Measurements from ENCODE around the gene MRPS11.

MRPS11 gene

GRCh38 chr15:88447206-88447605 lies 20.3 kb upstream of the MRPS11 start:
- DNase-seq (ENCODE audit: low read depth): peak; percentile 19
- peak; percentile 23; the same call in 1 of the 2 replicates for TF ChIP-seq CTCF (conservative IDR thresholded peaks at IDR 0.05; ENCODE audit: low read length)
- no peak overlapping the region for H3K4me3 ChIP-seq (ENCODE audit: low read length)

GRCh38 chr15:88447741-88448140 lies 19.8 kb upstream of the MRPS11 start:
- TF ChIP-seq CTCF (conservative IDR thresholded peaks at IDR 0.05; ENCODE audit: low read length): no peak
- no peak overlapping the region for H3K4me3 ChIP-seq (ENCODE audit: low read length)
- no peak for DNase-seq (ENCODE audit: low read depth)

- H3K4me3 ChIP-seq (ENCODE audit: low read length): no peak overlapping the region
- no peak for DNase-seq (ENCODE audit: low read depth)
- no peak for TF ChIP-seq CTCF (conservative IDR thresholded peaks at IDR 0.05; ENCODE audit: low read length)
These were observed 18.5 kb upstream of the MRPS11 start for GRCh38 chr15:88448991-88449461.

GRCh38 chr15:88449581-88449980 lies 17.9 kb upstream of the MRPS11 start:
- TF ChIP-seq CTCF (conservative IDR thresholded peaks at IDR 0.05; ENCODE audit: low read length): no peak
- no peak overlapping the region for H3K4me3 ChIP-seq (ENCODE audit: low read length)
- no peak for DNase-seq (ENCODE audit: low read depth)

- peak; percentile 80 for TF ChIP-seq CTCF (conservative IDR thresholded peaks at IDR 0.05; ENCODE audit: low read length)
- DNase-seq (ENCODE audit: low read depth): peak; percentile 68
- H3K4me3 ChIP-seq (ENCODE audit: low read length): no peak overlapping the region
These were observed 17.2 kb upstream of the MRPS11 start for GRCh38 chr15:88450125-88450798.

- DNase-seq (ENCODE audit: low read depth): no peak
- no peak for TF ChIP-seq CTCF (conservative IDR thresholded peaks at IDR 0.05; ENCODE audit: low read length)
- no peak overlapping the region for H3K4me3 ChIP-seq (ENCODE audit: low read length)
These were observed 13.9 kb upstream of the MRPS11 start for GRCh38 chr15:88453651-88454050.

GRCh38 chr15:88454236-88454635 lies 13.3 kb upstream of the MRPS11 start:
- no peak for TF ChIP-seq CTCF (conservative IDR thresholded peaks at IDR 0.05; ENCODE audit: low read length)
- DNase-seq (ENCODE audit: low read depth): peak; percentile 23
- H3K4me3 ChIP-seq (ENCODE audit: low read length): no peak overlapping the region

Data from AG10803 (cell line).